Transverse colon (tissue), 4 donors: ENCODE measurements around the gene CASP12. TPM values are rescaled to one million over a fixed set of nuclear protein-coding genes. Genes with fewer than 3 reads are reported as not detected.

Experiments
- DNase-seq: peaks from one replicate; pipeline ENCODE4 v3.0.0-alpha.2; 2019
- H3K27ac ChIP-seq, 4 donors: fragments of 200-600 bp; sonication (generic); 2 replicates each; pipeline ENCODE4 v1.5.1; 2016 to 2018; ENCODE audit warnings: inconsistent platforms in 4 of 4
- H3K27me3 ChIP-seq: fragments of 200-600 bp; sonication (generic); 2 replicates; pipeline ENCODE4 v1.5.1; 2017; ENCODE audit warnings: inconsistent platforms
- H3K36me3 ChIP-seq, 4 donors: fragments of 200-600 bp; sonication (generic); 2 replicates each; pipeline ENCODE4 v1.5.1; 2017 to 2019; ENCODE audit warnings: inconsistent platforms in 4 of 4
- H3K4me1 ChIP-seq, 4 donors: fragments of 200-600 bp; sonication (generic); 2 replicates each; pipeline ENCODE4 v1.5.1; 2017 to 2020; ENCODE audit warnings: inconsistent platforms in 4 of 4
- H3K4me3 ChIP-seq, 4 donors: fragments of 200-600 bp; sonication (generic); 1 replicate in 1 of 4; 2 replicates in 3 of 4; pipeline versions ENCODE4 v1.5.1 to v1.6.1; 2017 to 2019; ENCODE audit warnings: inconsistent platforms in 4 of 4
- H3K9me3 ChIP-seq, 2 donors: fragments of 200-600 bp; sonication (generic); 2 replicates each; pipeline ENCODE4 v1.5.1; 2017 to 2019; ENCODE audit warnings: inconsistent platforms in 2 of 2
- EP300 ChIP-seq: sonication (generic); formaldehyde crosslinking; IDR thresholded peaks from one replicate; pipeline ENCODE4 v1.6.1; 2017; ENCODE audit warnings: antibody characterized with exemption, low read depth
- POLR2A ChIP-seq: fragments of 450-650 bp; IDR thresholded peaks from one replicate; pipeline ENCODE4 v1.6.1; 2016; ENCODE audit warnings: antibody characterized with exemption, mild to moderate bottlenecking, moderate library complexity
- POLR2AphosphoS5 ChIP-seq, 3 donors: sonication (generic); formaldehyde crosslinking; IDR thresholded peaks; one replicate each; pipeline ENCODE4 v1.6.1; 2016; ENCODE audit warnings: antibody characterized with exemption in 3 of 3
- WGBS, 2 donors: methylation state at CpG; one replicate each; pipeline ENCODE4 v1.1.5; 2018; ENCODE audit warnings: low coverage in 1 of 2; 5-methylcytosine and 5-hydroxymethylcytosine counted together
- in situ Hi-C, 4 donors: fragments of 200-750 bp; cut with MboI; loops; one replicate each; pipeline versions ENCODE4 v1.15.0 to v1.15.1; 2017; ENCODE audit warnings: low sequenced_read_pairs in 3 of 4, low pct_ligation_motif_present in 1 of 4, low pct_unique_long_range_greater_than_20kb in 1 of 4
- intact Hi-C: fragments of 100-400 bp; cut with DNase I; formaldehyde crosslinking; loops from one replicate; pipeline ENCODE4 v1.15.1; 2023; ENCODE audit warnings: low total_unique reads
- total RNA-seq, 4 donors: library from RNA; depleted of rRNA; stranded (reverse); fragments of >200 nt; gene quantifications; one replicate each; pipeline ENCODE4 v1.1.0, GENCODE V29; 2016
- TF ChIP-seq, protein P1 (sequence below), 5 experiments: fragments of 200-600 bp in 3 of 5; fragments of 450-650 bp in 2 of 5; sonication (generic) in 3 of 5; IDR thresholded peaks; 1 replicate in 2 of 5; 2 replicates in 3 of 5; pipeline ENCODE4 v1.5.1; 2016 to 2017; ENCODE audit warnings: antibody characterized with exemption in 5 of 5, inconsistent platforms in 3 of 5, mild to moderate bottlenecking in 2 of 5, moderate library complexity in 1 of 5

CASP12 gene
- total RNA-seq, 4 donors from 2014 or later: 0.27 to 1.9 TPM; not detected in 2

DNA sequence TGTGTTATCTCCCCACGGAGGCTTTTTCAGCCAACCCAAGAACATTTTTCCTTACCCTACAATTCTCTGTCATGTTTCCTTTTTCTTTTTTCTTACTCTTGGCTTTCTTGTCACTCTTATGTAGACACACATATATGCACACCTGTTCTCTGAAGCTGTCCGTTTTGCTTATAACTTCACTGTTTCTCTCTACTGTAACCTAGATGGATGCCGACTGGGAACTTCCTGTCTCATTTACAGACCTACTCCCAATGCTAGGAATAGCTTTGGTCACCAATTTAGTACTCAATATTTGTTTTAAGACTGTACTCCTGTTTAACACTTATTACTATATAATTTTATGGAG, 9.9 kb upstream of the CASP12 start:
- no peak for DNase-seq
- Histone ChIP-seq H3K27ac (no peak overlapping the region), H3K9me3 (no peaks in the 10 kb centered on the region), H3K36me3 (no peaks in the 10 kb centered on the region), H3K4me3 (no peak overlapping the region), H3K4me1 (no peaks in the 10 kb centered on the region), H3K27me3 (no peaks in the 10 kb centered on the region)
- 74 to 93% methylated on average over 3 of the region's 3 CpGs for WGBS, 2 donors
- TF ChIP-seq POLR2AphosphoS5 (IDR thresholded peaks at IDR 0.05): no peak
- no peak for TF ChIP-seq EP300
- TF ChIP-seq, protein P1, sequence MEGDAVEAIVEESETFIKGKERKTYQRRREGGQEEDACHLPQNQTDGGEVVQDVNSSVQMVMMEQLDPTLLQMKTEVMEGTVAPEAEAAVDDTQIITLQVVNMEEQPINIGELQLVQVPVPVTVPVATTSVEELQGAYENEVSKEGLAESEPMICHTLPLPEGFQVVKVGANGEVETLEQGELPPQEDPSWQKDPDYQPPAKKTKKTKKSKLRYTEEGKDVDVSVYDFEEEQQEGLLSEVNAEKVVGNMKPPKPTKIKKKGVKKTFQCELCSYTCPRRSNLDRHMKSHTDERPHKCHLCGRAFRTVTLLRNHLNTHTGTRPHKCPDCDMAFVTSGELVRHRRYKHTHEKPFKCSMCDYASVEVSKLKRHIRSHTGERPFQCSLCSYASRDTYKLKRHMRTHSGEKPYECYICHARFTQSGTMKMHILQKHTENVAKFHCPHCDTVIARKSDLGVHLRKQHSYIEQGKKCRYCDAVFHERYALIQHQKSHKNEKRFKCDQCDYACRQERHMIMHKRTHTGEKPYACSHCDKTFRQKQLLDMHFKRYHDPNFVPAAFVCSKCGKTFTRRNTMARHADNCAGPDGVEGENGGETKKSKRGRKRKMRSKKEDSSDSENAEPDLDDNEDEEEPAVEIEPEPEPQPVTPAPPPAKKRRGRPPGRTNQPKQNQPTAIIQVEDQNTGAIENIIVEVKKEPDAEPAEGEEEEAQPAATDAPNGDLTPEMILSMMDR (IDR thresholded peaks at IDR 0.05): no peak
- TF ChIP-seq POLR2A: no peak
- in situ Hi-C loops: no loop called here
- intact Hi-C loops: no loop called here

DNA sequence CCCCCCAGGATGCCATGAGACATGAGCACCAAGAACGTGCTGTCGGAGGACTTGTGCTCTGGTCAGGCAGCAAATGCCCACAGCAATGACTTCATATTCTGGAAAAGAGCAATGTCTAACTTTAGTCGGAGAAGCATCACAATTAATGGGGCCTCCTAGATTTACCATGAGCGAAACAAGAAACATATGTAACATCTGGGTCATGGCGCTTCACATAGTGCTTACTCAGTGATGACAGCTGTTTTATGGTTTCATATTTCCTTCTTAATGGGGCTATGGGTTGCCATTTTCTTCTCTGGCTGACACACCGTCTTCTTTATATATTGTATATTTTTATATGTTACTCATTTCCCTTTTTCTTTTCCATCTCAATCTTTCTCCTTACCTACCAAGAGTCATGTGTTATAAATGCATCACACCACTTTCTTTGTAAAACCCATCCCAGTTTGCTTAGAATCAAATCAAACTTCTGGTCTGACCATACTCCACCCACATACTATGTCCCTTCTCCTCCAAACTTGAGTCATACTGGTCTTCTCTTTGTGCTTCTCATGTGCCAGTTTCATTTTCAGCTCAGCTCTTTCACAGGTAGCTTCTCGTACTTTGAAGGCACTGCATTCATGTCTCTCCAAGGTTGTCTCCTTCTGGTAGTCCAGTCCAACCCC, 9.4 kb upstream of the CASP12 start:
- no peaks in the 10 kb centered on the region for H3K9me3 ChIP-seq

DNA sequence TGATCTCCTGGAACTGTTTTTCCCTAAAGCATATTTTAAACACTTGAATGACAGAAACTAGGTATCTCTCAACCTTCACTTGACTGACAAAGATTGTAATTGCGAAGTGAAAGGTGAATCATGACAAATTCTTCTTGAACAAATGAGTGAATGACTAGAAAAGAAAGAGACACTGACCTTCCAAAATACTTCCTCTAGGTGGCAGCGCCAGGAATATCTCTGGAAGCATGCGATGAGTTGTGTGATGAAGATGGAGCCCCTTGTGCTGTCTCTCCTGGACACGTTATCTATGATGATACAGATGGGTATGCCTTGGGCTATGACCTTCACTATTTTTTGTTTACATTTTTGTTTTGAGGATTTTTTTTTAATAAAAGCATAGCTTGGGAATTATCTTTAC, 7.0 kb upstream of the CASP12 start:
- Histone ChIP-seq H3K9me3 (no peaks in the 10 kb centered on the region), H3K4me3 (no peak overlapping the region), H3K27ac (no peak overlapping the region), H3K4me1 (no peaks in the 10 kb centered on the region), H3K36me3 (no peaks in the 10 kb centered on the region), H3K27me3 (no peaks in the 10 kb centered on the region)
- intact Hi-C loops: no loop called here
- in situ Hi-C loops: no loop called here
- TF ChIP-seq POLR2AphosphoS5 (IDR thresholded peaks at IDR 0.05) (no peak), EP300 (no peak), POLR2A (no peak)
- TF ChIP-seq, protein P1 (IDR thresholded peaks at IDR 0.05): no peak
- DNase-seq: no peak
- 94 to 96% methylated on average over 4 of the region's 4 CpGs for WGBS, 2 donors

More for the DNA sequence above, 9.4 kb upstream of the CASP12 start:
- Histone ChIP-seq H3K27ac (no peak overlapping the region), H3K4me1 (no peaks in the 10 kb centered on the region), H3K36me3 (no peaks in the 10 kb centered on the region), H3K27me3 (no peaks in the 10 kb centered on the region), H3K4me3 (no peak overlapping the region)
- in situ Hi-C loops: no loop called here
- TF ChIP-seq EP300 (no peak), POLR2A (no peak), POLR2AphosphoS5 (IDR thresholded peaks at IDR 0.05) (no peak)
- TF ChIP-seq, protein P1 (IDR thresholded peaks at IDR 0.05): no peak
- intact Hi-C loops: no loop called here
- DNase-seq: no peak
- 56 to 77% methylated on average over 5 to 7 of the region's 7 CpGs for WGBS, 2 donors

DNA sequence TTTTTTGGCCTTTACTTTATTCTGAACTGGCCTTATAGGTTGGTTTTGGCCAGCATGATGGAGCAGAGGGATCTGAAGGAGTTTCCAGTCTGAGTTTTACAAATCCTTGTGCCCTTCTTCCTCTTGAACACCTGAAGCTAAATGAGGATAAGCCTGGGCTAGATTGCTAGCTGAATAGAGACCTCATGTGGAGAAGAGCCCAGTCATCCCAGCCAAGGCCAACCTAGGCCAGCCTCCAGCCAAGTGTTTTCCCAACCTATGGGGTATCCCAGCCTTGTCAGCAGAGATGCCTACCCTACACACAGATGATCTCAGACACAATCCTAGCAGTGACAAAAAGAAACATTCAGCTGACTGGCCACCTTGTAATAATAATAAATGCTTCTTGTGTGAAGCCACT, 966 bp upstream of the CASP12 start:
- H3K4me3 ChIP-seq: no peak overlapping the region
- H3K36me3 ChIP-seq: no peaks in the 10 kb centered on the region
- in situ Hi-C loops (no loop called here), intact Hi-C loops (no loop called here)
- H3K27ac ChIP-seq: peak overlapping the region in 3 of 4 donors; percentile 63 to 76 (median 67)
- no peaks in the 10 kb centered on the region for H3K9me3 ChIP-seq
- H3K4me1 ChIP-seq: peaks cover 0 to 10% (median 0%) of the 10 kb centered on the region in 4 donors
- TF ChIP-seq EP300 (no peak), POLR2AphosphoS5 (IDR thresholded peaks at IDR 0.05) (no peak), POLR2A (no peak)
- TF ChIP-seq, protein P1 (IDR thresholded peaks at IDR 0.05): no peak
- no peak for DNase-seq
- no peaks in the 10 kb centered on the region for H3K27me3 ChIP-seq
